ENCODE data around the gene CCND3.

CCND3 gene

GRCh38 chr6:41887331-41887751 lies 54.3 kb downstream of the CCND3 start:
- Histone ChIP-seq H3K27me3 (no peaks in the 10 kb centered on the region), H3K4me1 (ENCODE audit: control insufficient read depth in 1 of 2, insufficient read depth in 1 of 2, low read depth in 1 of 2, low read length in 1 of 2) (peaks cover 0 to 3% of the 10 kb centered on the region in 2 experiments), H3K27ac (no peak overlapping the region), H3K9me3 (no peaks in the 10 kb centered on the region), H3K4me3 (ENCODE audit: low read depth in 1 of 2, low read length in 1 of 2) (no peak overlapping the region), H3K36me3 (peaks cover 16% of the 10 kb centered on the region)
- no peak for TF ChIP-seq CTCF (IDR thresholded peaks at IDR 0.05)

GRCh38 chr6:41885930-41886329 lies 55.7 kb downstream of the CCND3 start:
- no peaks in the 10 kb centered on the region for H3K27me3 ChIP-seq
- no peak overlapping the region for H3K4me3 ChIP-seq (ENCODE audit: low read depth in 1 of 2, low read length in 1 of 2)
- H3K36me3 ChIP-seq: peaks cover 16% of the 10 kb centered on the region
- no peaks in the 10 kb centered on the region for H3K4me1 ChIP-seq (ENCODE audit: control insufficient read depth in 1 of 2, insufficient read depth in 1 of 2, low read depth in 1 of 2, low read length in 1 of 2)
- no peak overlapping the region for H3K27ac ChIP-seq
- H3K9me3 ChIP-seq: no peaks in the 10 kb centered on the region
- TF ChIP-seq CTCF (IDR thresholded peaks at IDR 0.05): no peak

- H3K9me3 ChIP-seq: no peaks in the 10 kb centered on the region
- no peaks in the 10 kb centered on the region for H3K4me1 ChIP-seq (ENCODE audit: control insufficient read depth in 1 of 2, insufficient read depth in 1 of 2, low read depth in 1 of 2, low read length in 1 of 2)
- no peaks in the 10 kb centered on the region for H3K27me3 ChIP-seq
- no peak overlapping the region for H3K27ac ChIP-seq
- H3K4me3 ChIP-seq (ENCODE audit: low read depth in 1 of 2, low read length in 1 of 2): no peak overlapping the region
- TF ChIP-seq CTCF (IDR thresholded peaks at IDR 0.05): no peak
- peaks cover 16% of the 10 kb centered on the region for H3K36me3 ChIP-seq
These were observed 56.7 kb downstream of the CCND3 start for GRCh38 chr6:41884957-41885356.
